GM19240 (cell line): ENCODE measurements around the gene HELZ.
"Not testable (repeated sequence)": the region's sequence is repeated elsewhere in the genome, so short reads cannot be mapped to it uniquely, and the experiment has no call there.

Experiments used
- DNase-seq: peaks from one replicate; pipeline ENCODE4 v3.0.0; 2011; ENCODE audit warnings: low spot score; ENCODE audit not compliant: insufficient read length

The HELZ gene

GRCh38 chr17:67265436-67266019 lies 20.5 kb upstream of the HELZ start:
- DNase-seq = no peak

- no peak for DNase-seq
Observed at GRCh38 chr17:67262435-67263117, 17.6 kb upstream of the HELZ start.

GRCh38 chr17:67260170-67260987 lies 15.4 kb upstream of the HELZ start:
- DNase-seq = no peak

GRCh38 chr17:67258821-67259468 lies 13.9 kb upstream of the HELZ start:
- DNase-seq = no peak

- DNase-seq = no peak
Observed at GRCh38 chr17:67256075-67256732, 11.2 kb upstream of the HELZ start.

- no peak for DNase-seq
Observed at GRCh38 chr17:67253384-67253783, 8.4 kb upstream of the HELZ start.

- not testable (repeated sequence) for DNase-seq
Observed at GRCh38 chr17:67251586-67251985, 6.6 kb upstream of the HELZ start.

- no peak for DNase-seq
Observed at GRCh38 chr17:67248291-67248690, 3.3 kb upstream of the HELZ start.

- DNase-seq = no peak
Observed at GRCh38 chr17:67247416-67247900, 2.5 kb upstream of the HELZ start.

- no peak for DNase-seq
Observed at GRCh38 chr17:67246653-67247415, 1.8 kb upstream of the HELZ start.

GRCh38 chr17:67246403-67246652 lies 1.3 kb upstream of the HELZ start:
- no peak for DNase-seq

GRCh38 chr17:67245694-67246402 lies 852 bp upstream of the HELZ start:
- DNase-seq = no peak

- no peak for DNase-seq
Observed at GRCh38 chr17:67244431-67245072, 444 bp downstream of the HELZ start.

GRCh38 chr17:67243284-67243683 lies 1.7 kb downstream of the HELZ start:
- no peak for DNase-seq

GRCh38 chr17:67241719-67242341 lies 3.2 kb downstream of the HELZ start:
- DNase-seq = no peak

GRCh38 chr17:67239597-67239996 lies 5.4 kb downstream of the HELZ start:
- no peak for DNase-seq

GRCh38 chr17:67238991-67239390 lies 6.0 kb downstream of the HELZ start:
- no peak for DNase-seq

- no peak for DNase-seq
Observed at GRCh38 chr17:67232441-67232840, 12.6 kb downstream of the HELZ start.
